Kidney epithelial cell (primary cell): Measurements from ENCODE around the gene MYBPC2. TPM values are rescaled to one million over a fixed set of nuclear protein-coding genes. Genes with fewer than 3 reads are reported as not detected.
A peak's percentile ranks its signal among the peaks of the same experiment; 100 is the strongest.

Source experiments
- DNase-seq: peaks from one replicate; pipeline ENCODE4 v3.0.0-alpha.2; 2010; ENCODE audit warnings: low read depth
- H3K27me3 ChIP-seq: 2 replicates; pipeline ENCODE4 v1.6.0; 2011; ENCODE audit warnings: low read length; ENCODE audit not compliant: control insufficient read depth, insufficient read depth
- H3K36me3 ChIP-seq: 2 replicates; pipeline ENCODE4 v1.5.1; 2011; ENCODE audit warnings: low read length; ENCODE audit not compliant: control insufficient read depth, insufficient read depth
- H3K4me3 ChIP-seq: 2 replicates; pipeline ENCODE4 v1.5.1; 2011; ENCODE audit warnings: low read depth, mild to moderate bottlenecking, control low read depth, low read length
- CTCF ChIP-seq: IDR thresholded peaks from 2 replicates; pipeline ENCODE4 v1.5.1; 2011; ENCODE audit warnings: mild to moderate bottlenecking, moderate library complexity, low read length, control low read depth, inconsistent platforms; ENCODE audit not compliant: insufficient read depth, poor library complexity, severe bottlenecking
- total RNA-seq: library from RNA; depleted of rRNA; stranded (reverse); fragments of >200 nt; gene quantifications from 2 replicates; pipeline ENCODE4 v1.2.3, GENCODE V29; 2015

The MYBPC2 gene
- total RNA-seq, 1 donor from 2014 or later = 0.21 TPM

GRCh38 chr19:50399368-50399745 lies 33.3 kb upstream of the MYBPC2 start:
- DNase-seq = no peak
- no peak overlapping the region for H3K4me3 ChIP-seq
- no peaks in the 10 kb centered on the region for H3K36me3 ChIP-seq
- no peak for TF ChIP-seq CTCF
- no peaks in the 10 kb centered on the region for H3K27me3 ChIP-seq

- no peaks in the 10 kb centered on the region for H3K27me3 ChIP-seq
- DNase-seq = no peak
Measured at GRCh38 chr19:50401605-50402450, 30.9 kb upstream of the MYBPC2 start.

GRCh38 chr19:50402544-50403301 lies 30.0 kb upstream of the MYBPC2 start:
- H3K4me3 ChIP-seq = no peak overlapping the region
- H3K36me3 ChIP-seq = no peaks in the 10 kb centered on the region
- H3K27me3 ChIP-seq = no peaks in the 10 kb centered on the region
- DNase-seq = no peak
- no peak for TF ChIP-seq CTCF

More at GRCh38 chr19:50401605-50402450, 30.9 kb upstream of the MYBPC2 start:
- TF ChIP-seq CTCF = peak; percentile 13
- Histone ChIP-seq H3K36me3 (no peaks in the 10 kb centered on the region), H3K4me3 (no peak overlapping the region)

GRCh38 chr19:50406156-50406820 lies 26.4 kb upstream of the MYBPC2 start:
- H3K36me3 ChIP-seq = no peaks in the 10 kb centered on the region
- TF ChIP-seq CTCF = no peak
- H3K4me3 ChIP-seq = no peak overlapping the region
- DNase-seq = no peak
- H3K27me3 ChIP-seq = no peaks in the 10 kb centered on the region

- no peaks in the 10 kb centered on the region for H3K36me3 ChIP-seq
- DNase-seq = no peak
- no peaks in the 10 kb centered on the region for H3K27me3 ChIP-seq
- H3K4me3 ChIP-seq = no peak overlapping the region
- TF ChIP-seq CTCF = no peak
Measured at GRCh38 chr19:50406829-50407228, 25.9 kb upstream of the MYBPC2 start.
